Effector CD4-positive, alpha-beta T cell (primary cell): ENCODE measurements around the gene SFT2D1.
"Not testable (repeated sequence)": the region's sequence is repeated elsewhere in the genome, so short reads cannot be mapped to it uniquely, and the experiment has no call there.

ENCODE experiments used
- DNase-seq: peaks from one replicate; pipeline ENCODE4 v3.0.0-alpha.2; 2020
- total RNA-seq: gene quantifications from one replicate; lab custom pipeline; 2026; lab: John Stamatoyannopoulos, UW

The SFT2D1 gene
- 9.9 reads per million, percentile 31 among the genes with 10 or more reads in this experiment for total RNA-seq

- peak; percentile 38 for DNase-seq
Observed at GRCh38 chr6:166342349-166343149, at the start of gene SFT2D1. Gene SFT2D1, minus strand, starts transcription at chr6:166342545. Its CDS starts 64 bp downstream, at chr6:166342481.

GRCh38 chr6:166389119-166389518, 46.8 kb upstream of the SFT2D1 start:
- DNase-seq, result no peak

DNA sequence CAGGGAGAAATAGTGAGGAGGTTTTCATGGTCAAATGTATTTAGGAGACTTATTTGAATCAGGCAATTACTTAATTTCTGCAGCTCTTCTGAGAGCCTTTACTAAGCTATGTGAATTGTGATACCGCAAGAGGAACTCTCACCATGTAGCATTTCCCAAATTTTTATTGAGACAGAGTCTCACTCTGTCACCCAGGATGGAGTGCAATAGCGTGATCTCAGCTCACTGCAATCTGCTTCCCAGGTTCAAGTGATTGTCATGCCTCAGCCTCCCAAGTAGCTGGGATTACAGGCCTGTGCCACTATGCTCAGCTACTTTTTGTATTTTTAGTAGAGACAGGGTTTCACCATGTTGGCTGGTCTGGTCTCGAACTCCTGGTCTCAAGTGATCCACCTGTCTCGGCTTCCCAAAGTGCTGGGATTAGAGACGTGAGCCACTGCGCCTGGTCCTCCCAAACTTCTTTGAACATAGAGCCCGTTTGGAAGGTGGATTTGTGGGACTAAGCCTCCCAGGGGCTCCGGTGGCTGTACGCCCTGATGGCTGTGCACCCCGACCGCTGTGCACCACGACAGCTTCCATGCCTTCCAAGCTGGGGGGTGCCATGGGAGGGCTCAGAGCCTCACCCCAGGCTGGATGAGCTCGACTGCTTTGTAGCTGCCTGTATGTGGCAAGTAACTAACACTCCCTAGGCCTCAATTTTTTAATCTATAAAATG, 46.1 kb upstream of the SFT2D1 start:
- no peak for DNase-seq

- DNase-seq, result no peak
Observed at GRCh38 chr6:166387642-166388289, 45.4 kb upstream of the SFT2D1 start.

- DNase-seq, result not testable (repeated sequence)
Observed at GRCh38 chr6:166387098-166387497, 44.8 kb upstream of the SFT2D1 start.

DNA sequence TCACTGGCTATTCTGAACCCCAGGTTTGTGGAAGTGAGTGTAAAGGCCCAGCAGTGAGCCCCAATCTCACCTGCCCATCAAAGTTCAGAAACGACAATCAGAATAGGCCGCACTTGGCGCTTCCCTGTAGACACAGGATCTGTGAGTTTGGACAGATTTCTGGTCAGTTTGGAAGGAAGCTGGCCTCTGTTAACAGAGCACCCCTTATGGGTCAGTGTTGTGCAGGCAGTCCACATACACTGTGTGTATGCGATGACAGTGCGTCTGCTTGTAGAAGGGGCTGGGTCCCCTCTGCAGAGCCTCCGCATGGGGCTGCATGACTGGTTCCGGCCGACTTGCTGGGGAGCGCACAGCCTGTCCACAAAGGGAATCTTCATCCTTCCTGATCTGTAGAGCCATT, 43.8 kb upstream of the SFT2D1 start:
- no peak for DNase-seq

DNA sequence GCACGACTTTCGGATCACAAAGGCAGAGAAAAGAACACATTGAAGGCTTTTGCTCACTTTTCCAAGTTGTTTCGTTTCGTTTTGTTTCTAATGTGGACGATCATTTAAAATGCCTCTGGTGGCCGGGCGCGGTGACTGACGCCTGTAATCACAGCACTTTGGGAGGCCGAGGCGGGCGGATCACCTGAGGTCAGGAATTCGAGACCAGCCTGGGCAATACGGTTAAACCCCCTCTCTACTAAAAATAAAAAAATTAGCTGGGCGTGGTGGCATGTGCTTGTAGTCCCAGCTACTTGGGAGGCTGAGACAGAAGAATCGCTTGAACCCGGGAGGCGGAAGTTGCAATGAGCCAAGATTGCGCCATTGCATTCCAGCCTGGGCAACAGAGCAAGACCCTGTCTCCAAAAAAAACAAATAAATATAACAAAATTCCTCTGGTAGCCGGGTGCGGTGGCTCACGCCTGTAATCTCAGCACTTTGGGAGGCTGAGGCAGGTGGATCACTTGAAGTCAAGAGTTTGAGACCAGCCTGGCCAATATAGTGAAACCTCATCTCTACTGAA, 41.5 kb upstream of the SFT2D1 start:
- DNase-seq, result peak; percentile 14

- DNase-seq, result peak; percentile 91
Observed at GRCh38 chr6:166382933-166383801, 40.8 kb upstream of the SFT2D1 start, which contains the start of gene MPC1. Gene MPC1, minus strand, starts transcription at chr6:166382940. Its CDS starts 64 bp downstream, at chr6:166382876.

DNA sequence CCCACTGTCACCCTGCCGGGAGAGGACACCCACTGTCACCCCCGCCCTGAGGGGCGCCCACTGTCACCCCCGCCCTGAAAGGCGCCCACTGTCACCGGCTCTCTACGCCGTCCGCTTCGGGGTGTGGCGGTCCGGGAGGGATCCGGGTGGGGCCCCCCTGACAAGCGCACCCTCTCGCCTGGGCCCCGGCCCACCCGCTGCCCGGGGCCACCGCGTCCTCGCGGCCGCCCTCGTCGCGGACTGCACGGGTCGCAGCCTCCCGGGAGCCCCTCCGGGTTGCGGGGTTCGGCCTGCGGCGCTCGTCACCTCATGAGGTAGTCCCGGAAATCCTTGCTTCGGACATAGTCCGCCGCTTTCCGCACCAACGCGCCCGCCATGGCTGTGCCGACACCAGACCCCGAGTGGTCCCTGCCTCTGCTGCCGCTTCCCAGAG, 40.2 kb upstream of the SFT2D1 start:
- no peak for DNase-seq

- DNase-seq, result peak; percentile 47
Observed at GRCh38 chr6:166381733-166382499, 39.6 kb upstream of the SFT2D1 start.

DNA sequence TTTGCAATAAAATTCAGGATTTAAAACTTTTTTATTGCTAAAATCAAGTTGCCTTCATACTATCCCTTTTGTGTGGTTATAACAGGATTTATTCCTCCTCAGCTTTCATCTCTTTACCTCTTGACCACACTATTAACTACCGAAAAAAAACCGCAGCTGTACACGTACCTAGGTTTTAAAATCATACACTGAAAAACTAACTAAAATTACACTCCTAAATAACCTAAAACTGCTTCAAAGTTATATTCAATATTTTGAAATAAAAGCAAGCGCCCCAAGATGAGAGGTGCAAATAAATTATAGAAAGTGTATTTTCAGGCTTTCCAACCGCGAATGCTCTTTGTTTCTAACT, 39.0 kb upstream of the SFT2D1 start:
- no peak for DNase-seq

- DNase-seq, result no peak
Observed at GRCh38 chr6:166379800-166380199, 37.5 kb upstream of the SFT2D1 start.

DNA sequence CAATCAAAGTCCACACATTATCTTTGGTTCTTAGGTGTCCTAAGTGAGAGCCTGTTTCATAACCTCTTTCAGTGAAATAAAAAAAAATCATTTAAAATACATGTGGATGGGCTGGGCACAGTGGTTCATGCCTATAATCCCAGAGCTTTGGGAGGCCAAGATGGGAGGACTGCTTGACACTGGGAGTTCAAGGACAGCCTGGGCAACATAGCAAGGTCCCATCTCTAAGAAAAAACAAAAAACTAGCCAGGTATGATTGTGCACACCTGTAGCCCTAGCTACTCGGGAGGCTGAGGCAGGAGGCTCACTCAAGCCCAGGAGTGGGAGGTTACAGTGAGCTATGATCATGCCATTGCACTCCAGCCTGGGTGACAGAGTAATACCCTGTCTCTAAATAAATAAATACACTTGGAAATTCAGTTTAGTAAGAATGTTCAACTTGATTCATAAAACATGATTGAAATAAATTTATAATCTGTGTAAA, 36.8 kb upstream of the SFT2D1 start:
- DNase-seq, result no peak

- no peak for DNase-seq
Observed at GRCh38 chr6:166377721-166378120, 35.4 kb upstream of the SFT2D1 start.

- DNase-seq, result no peak
Observed at GRCh38 chr6:166375013-166375412, 32.7 kb upstream of the SFT2D1 start.

- no peak for DNase-seq
Observed at GRCh38 chr6:166370489-166370888, 28.1 kb upstream of the SFT2D1 start.

DNA sequence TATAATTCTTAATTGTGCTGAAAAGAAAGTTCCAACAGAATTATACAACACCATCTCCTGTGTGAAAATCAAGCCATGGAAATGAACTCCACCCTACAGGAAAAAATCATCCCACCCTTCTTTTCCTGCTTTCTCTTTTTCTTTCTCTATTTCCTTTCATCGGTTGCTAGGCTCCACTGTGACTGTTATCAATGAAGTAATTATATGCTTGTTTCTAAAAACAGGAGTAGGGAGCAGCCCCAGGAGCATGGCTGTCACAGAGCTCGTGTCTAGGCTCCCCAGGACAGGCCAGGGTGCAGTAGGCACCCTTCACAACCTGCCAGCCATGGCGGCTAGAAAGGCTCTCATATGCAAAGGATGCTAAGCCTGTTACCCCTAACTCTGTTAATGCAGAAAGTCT, 27.4 kb upstream of the SFT2D1 start:
- no peak for DNase-seq

DNA sequence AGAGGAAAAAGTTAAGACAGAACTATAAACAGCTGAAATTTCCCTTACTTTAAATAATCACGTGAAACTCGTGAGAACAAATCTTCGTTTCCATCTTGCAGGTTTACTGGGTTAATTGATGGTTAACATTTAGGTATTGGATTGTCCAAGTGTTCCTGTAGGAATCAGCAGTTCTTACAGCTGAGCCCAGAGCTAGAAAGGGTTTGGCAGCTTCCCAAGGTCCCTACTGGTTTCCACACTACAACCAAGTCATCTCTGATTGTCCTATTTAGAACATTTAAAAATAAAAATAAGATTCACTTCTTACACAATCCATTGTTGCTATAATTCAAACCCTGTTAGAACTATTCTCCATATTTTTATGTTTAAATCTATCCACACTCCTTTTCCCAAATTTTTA, 24.6 kb upstream of the SFT2D1 start:
- no peak for DNase-seq

- no peak for DNase-seq
Observed at GRCh38 chr6:166365806-166366205, 23.5 kb upstream of the SFT2D1 start.

- DNase-seq, result no peak
Observed at GRCh38 chr6:166365221-166365620, 22.9 kb upstream of the SFT2D1 start.

GRCh38 chr6:166364456-166364855, 22.1 kb upstream of the SFT2D1 start:
- DNase-seq, result no peak
